Esophagus muscularis mucosa (tissue), 4 donors: Measurements from ENCODE around the gene ANXA5. TPM values are rescaled to one million over a fixed set of nuclear protein-coding genes. Genes with fewer than 3 reads are reported as not detected.
A peak's percentile ranks its signal among the peaks of the same experiment; 100 is the strongest.

Experiments
- DNase-seq: peaks from one replicate; pipeline ENCODE4 v3.0.0-alpha.2; 2017; ENCODE audit errors: extremely low spot score
- H3K27ac ChIP-seq, 4 donors: fragments of 200-600 bp; sonication (generic); replicated peaks in 1 of 4; 1 replicate in 3 of 4; 2 replicates in 1 of 4; pipeline ENCODE4 v1.5.1; 2016 to 2019; ENCODE audit warnings: mild to moderate bottlenecking in 1 of 4
- H3K27me3 ChIP-seq, 4 donors: fragments of 200-600 bp; sonication (generic); one replicate each; pipeline versions ENCODE4 v1.5.1 to v1.6.0; 2016 to 2019
- H3K36me3 ChIP-seq, 4 donors: fragments of 200-600 bp; sonication (generic); one replicate each; pipeline ENCODE4 v1.5.1; 2016 to 2019
- H3K4me1 ChIP-seq, 4 donors: fragments of 200-600 bp; sonication (generic); one replicate each; pipeline ENCODE4 v1.5.1; 2016 to 2019
- H3K4me3 ChIP-seq, 4 donors: fragments of 200-600 bp; sonication (generic); 1 replicate in 2 of 4; 2 replicates in 2 of 4; pipeline ENCODE4 v1.5.1; 2016 to 2019; ENCODE audit warnings: mild to moderate bottlenecking in 4 of 4, moderate library complexity in 1 of 4
- H3K9me3 ChIP-seq, 4 donors: fragments of 200-600 bp; sonication (generic); 1 replicate in 3 of 4; 2 replicates in 1 of 4; pipeline ENCODE4 v1.5.1; 2016 to 2019
- CTCF ChIP-seq, 3 experiments: fragments of 200-600 bp in 2 of 3; fragments of 450-650 bp in 1 of 3; sonication (generic) in 2 of 3; IDR thresholded peaks; one replicate each; pipeline ENCODE4 v1.5.1; 2017 to 2019; ENCODE audit warnings: antibody characterized with exemption in 3 of 3, mild to moderate bottlenecking in 2 of 3, moderate library complexity in 1 of 3
- EP300 ChIP-seq: sonication (generic); formaldehyde crosslinking; IDR thresholded peaks from one replicate; pipeline ENCODE4 v1.6.1; 2017; ENCODE audit warnings: antibody characterized with exemption
- POLR2A ChIP-seq: fragments of 450-650 bp; IDR thresholded peaks from one replicate; pipeline ENCODE4 v1.6.1; 2017; ENCODE audit warnings: antibody characterized with exemption, moderate library complexity, mild to moderate bottlenecking, low read depth
- POLR2AphosphoS5 ChIP-seq, 2 donors: sonication (generic); formaldehyde crosslinking; IDR thresholded peaks; one replicate each; pipeline ENCODE4 v1.6.1; 2017; ENCODE audit warnings: antibody characterized with exemption in 2 of 2
- WGBS: methylation state at CpG from one replicate; pipeline ENCODE4 v1.1.5; 2018; 5-methylcytosine and 5-hydroxymethylcytosine counted together
- intact Hi-C: fragments of 100-400 bp; cut with DNase I; formaldehyde crosslinking; loops from one replicate; pipeline ENCODE4 v1.15.1; 2023
- total RNA-seq, 4 donors: library from RNA; depleted of rRNA; stranded (reverse); fragments of >200 nt; gene quantifications; one replicate each; pipeline versions ENCODE4 v1.1.0 to v1.2.1, GENCODE V29; 2016

ANXA5 gene
- total RNA-seq, 4 donors from 2014 or later = 242 to 338 (median 270) TPM

- Histone ChIP-seq H3K27me3 (no peaks in the 10 kb centered on the region), H3K27ac (no peak overlapping the region), H3K36me3 (no peaks in the 10 kb centered on the region), H3K9me3 (no peaks in the 10 kb centered on the region), H3K4me3 (no peak overlapping the region), H3K4me1 (peaks cover 0 to 7% (median 3%) of the 10 kb centered on the region in 4 donors)
- intact Hi-C loops = loop anchor here (5.0 to 10.0 kb wide), 2 partner anchors 255 to 367 kb away; no protein-coding TSS in a partner anchor
- DNase-seq = no peak
- WGBS = 65% methylated on average over 2 of the region's 2 CpGs
- no peak for TF ChIP-seq EP300
- no peak for TF ChIP-seq POLR2AphosphoS5 (IDR thresholded peaks at IDR 0.05)
- no peak for TF ChIP-seq POLR2A
- no peak for TF ChIP-seq CTCF (IDR thresholded peaks at IDR 0.05)
Measured at GRCh38 chr4:121739575-121739974, 42.8 kb upstream of the ANXA5 start.

GRCh38 chr4:121738780-121739535 lies 42.2 kb upstream of the ANXA5 start:
- Histone ChIP-seq H3K36me3 (no peaks in the 10 kb centered on the region), H3K27ac (no peak overlapping the region), H3K27me3 (no peaks in the 10 kb centered on the region), H3K4me1 (peaks cover 0 to 7% (median 3%) of the 10 kb centered on the region in 4 donors), H3K9me3 (no peaks in the 10 kb centered on the region), H3K4me3 (no peak overlapping the region)
- DNase-seq = no peak
- intact Hi-C loops = loop anchor here (5.0 to 10.0 kb wide), 2 partner anchors 254 to 367 kb away; no protein-coding TSS in a partner anchor
- 56% methylated on average over 2 of the region's 2 CpGs for WGBS
- TF ChIP-seq POLR2AphosphoS5 (IDR thresholded peaks at IDR 0.05) (no peak), CTCF (IDR thresholded peaks at IDR 0.05) (no peak), POLR2A (no peak), EP300 (no peak)

GRCh38 chr4:121737846-121738554 lies 41.2 kb upstream of the ANXA5 start:
- H3K9me3 ChIP-seq = no peaks in the 10 kb centered on the region
- TF ChIP-seq POLR2AphosphoS5 (IDR thresholded peaks at IDR 0.05) (no peak), POLR2A (no peak), CTCF (IDR thresholded peaks at IDR 0.05) (no peak), EP300 (no peak)
- no peak overlapping the region for H3K4me3 ChIP-seq
- no peaks in the 10 kb centered on the region for H3K36me3 ChIP-seq
- no peak overlapping the region for H3K27ac ChIP-seq
- H3K4me1 ChIP-seq = peaks cover 0 to 7% (median 3%) of the 10 kb centered on the region in 4 donors
- WGBS = 58% methylated on average over 10 of the region's 10 CpGs
- DNase-seq = no peak
- no peaks in the 10 kb centered on the region for H3K27me3 ChIP-seq
- intact Hi-C loops = loop anchor here (5.0 to 10.0 kb wide), 2 partner anchors 253 to 366 kb away; no protein-coding TSS in a partner anchor

- Histone ChIP-seq H3K4me1 (peaks cover 0 to 6% (median 2%) of the 10 kb centered on the region in 4 donors), H3K27me3 (no peaks in the 10 kb centered on the region), H3K36me3 (no peaks in the 10 kb centered on the region), H3K4me3 (no peak overlapping the region), H3K27ac (no peak overlapping the region), H3K9me3 (no peaks in the 10 kb centered on the region)
- WGBS = 64% methylated on average over 5 of the region's 5 CpGs
- no peak for DNase-seq
- intact Hi-C loops = loop anchor here (5.0 to 10.0 kb wide), 2 partner anchors 252 to 365 kb away; no protein-coding TSS in a partner anchor
- TF ChIP-seq POLR2AphosphoS5 (IDR thresholded peaks at IDR 0.05) = no peak
- TF ChIP-seq CTCF (IDR thresholded peaks at IDR 0.05) = peak; percentile 39 to 59 (median 43)
Measured at GRCh38 chr4:121736735-121737351, 40.1 kb upstream of the ANXA5 start.
